Measurements from ENCODE around the gene PCBD1. TPM values are rescaled to one million over a fixed set of nuclear protein-coding genes. Genes with fewer than 3 reads are reported as not detected.

The PCBD1 gene
- total and polyA plus RNA-seq, 2 donors (not counting 1 experiment from before 2014, with no cell fraction given) = 6.7 to 14.1 TPM

DNA sequence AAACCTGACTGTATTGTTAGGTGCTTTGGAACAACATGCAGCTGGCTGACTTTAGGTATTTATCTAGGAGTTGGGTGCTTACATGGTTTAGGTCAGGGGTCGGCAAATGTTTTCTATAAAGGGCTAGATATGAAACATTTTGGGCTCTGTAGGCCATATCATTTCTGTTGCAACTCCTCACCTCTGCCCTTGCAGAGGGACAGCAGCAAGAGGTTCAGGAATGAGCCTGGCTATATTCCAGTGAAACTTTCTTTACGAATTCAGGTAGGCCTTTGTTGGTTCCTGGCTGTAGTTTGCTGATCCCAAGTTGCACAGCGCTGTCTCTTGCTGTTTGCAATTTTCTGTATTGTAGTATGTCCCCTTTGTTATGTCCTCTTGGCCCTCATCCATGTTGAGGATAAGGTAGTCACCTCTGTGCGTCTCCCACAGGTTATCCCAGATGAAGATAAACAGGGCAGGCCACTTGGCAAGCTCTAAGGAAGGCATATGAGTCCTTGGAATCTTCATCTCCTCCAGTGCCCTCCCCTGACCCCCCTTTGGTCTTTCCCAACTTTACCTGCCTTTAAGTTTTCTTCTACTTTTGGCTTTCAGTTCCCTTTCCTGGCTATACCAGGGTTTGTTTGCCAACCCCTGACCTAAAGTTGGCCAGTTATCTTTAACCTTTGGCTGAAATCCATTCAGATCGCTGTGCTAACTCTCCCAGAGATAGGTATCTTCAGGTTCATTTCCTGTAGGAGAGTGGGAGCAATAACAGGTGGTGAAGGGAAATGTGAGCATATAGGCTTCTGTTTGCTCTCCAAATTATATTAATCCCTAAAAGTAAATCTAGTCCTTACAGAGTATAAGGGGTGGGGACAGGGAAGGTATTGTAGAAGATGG lies 36.5 kb downstream of the PCBD1 start:
- 94% methylated on average over 4 of the region's 5 CpGs for WGBS (ENCODE audit: insufficient coverage)
- DNase-seq = no peak
- Histone ChIP-seq H3K9me3 (ENCODE audit: control extremely low read depth in 1 of 3, control insufficient read depth in 2 of 3, insufficient read depth in 1 of 3, low read length in 2 of 3) (peaks cover 0 to 1% (median 0%) of the 10 kb centered on the region in 3 donors), H4K20me1 (ENCODE audit: control insufficient read depth, insufficient read depth, low read length, poor library complexity, severe bottlenecking) (no peaks in the 10 kb centered on the region), H3K4me1 (ENCODE audit: control insufficient read depth in 2 of 2, insufficient read depth in 2 of 2, low read length in 2 of 2) (no peaks in the 10 kb centered on the region), H2AFZ (ENCODE audit: insufficient read depth, low read depth, low read length, poor library complexity, severe bottlenecking) (no peak overlapping the region), H3K9ac (ENCODE audit: low read length) (no peak overlapping the region), H3K36me3 (replicated peaks in 1 of 2; ENCODE audit: control extremely low read depth in 1 of 2, control insufficient read depth in 1 of 2, extremely low read depth in 1 of 2, insufficient read depth in 2 of 2, low read length in 1 of 2) (peaks cover 19 to 34% of the 10 kb centered on the region in 2 experiments), H3K27ac (ENCODE audit: low read length in 2 of 2) (no peak overlapping the region), H3K4me3 (ENCODE audit: control extremely low read depth in 1 of 5, extremely low read depth in 1 of 5, insufficient read depth in 1 of 5, low read depth in 2 of 5, low read length in 4 of 5) (no peak overlapping the region), H3K79me2 (ENCODE audit: control insufficient read depth, insufficient read depth, low read length) (no peaks in the 10 kb centered on the region), H3K27me3 (replicated peaks in 1 of 4; ENCODE audit: control extremely low read depth in 1 of 4, control insufficient read depth in 3 of 4, insufficient read depth in 4 of 4, low read length in 3 of 4) (no peaks in the 10 kb centered on the region), H3K4me2 (replicated peaks; ENCODE audit: low read depth, low read length, poor library complexity, severe bottlenecking) (no peak overlapping the region)
- intact Hi-C loops (cut with micrococcal nuclease) = no loop called here
- ATAC-seq (ENCODE audit: low read depth) = no peak
- POLR2A ChIA-PET = no interaction called here
- Mint-ChIP-seq H3K27me3 (no peaks in the 10 kb centered on the region), H3K27ac (no peak overlapping the region), H3K4me3 (no peak overlapping the region), H3K4me1 (no peaks in the 10 kb centered on the region), H3K9me3 (ENCODE audit: insufficient read depth) (no peaks in the 10 kb centered on the region)
- CTCF ChIA-PET = no interaction called here
- no peak for TF ChIP-seq EZH2 (IDR thresholded peaks at IDR 0.05; ENCODE audit: borderline replicate concordance, insufficient read depth, low read depth, low read length, poor library complexity, severe bottlenecking)
- TF ChIP-seq, protein P1, sequence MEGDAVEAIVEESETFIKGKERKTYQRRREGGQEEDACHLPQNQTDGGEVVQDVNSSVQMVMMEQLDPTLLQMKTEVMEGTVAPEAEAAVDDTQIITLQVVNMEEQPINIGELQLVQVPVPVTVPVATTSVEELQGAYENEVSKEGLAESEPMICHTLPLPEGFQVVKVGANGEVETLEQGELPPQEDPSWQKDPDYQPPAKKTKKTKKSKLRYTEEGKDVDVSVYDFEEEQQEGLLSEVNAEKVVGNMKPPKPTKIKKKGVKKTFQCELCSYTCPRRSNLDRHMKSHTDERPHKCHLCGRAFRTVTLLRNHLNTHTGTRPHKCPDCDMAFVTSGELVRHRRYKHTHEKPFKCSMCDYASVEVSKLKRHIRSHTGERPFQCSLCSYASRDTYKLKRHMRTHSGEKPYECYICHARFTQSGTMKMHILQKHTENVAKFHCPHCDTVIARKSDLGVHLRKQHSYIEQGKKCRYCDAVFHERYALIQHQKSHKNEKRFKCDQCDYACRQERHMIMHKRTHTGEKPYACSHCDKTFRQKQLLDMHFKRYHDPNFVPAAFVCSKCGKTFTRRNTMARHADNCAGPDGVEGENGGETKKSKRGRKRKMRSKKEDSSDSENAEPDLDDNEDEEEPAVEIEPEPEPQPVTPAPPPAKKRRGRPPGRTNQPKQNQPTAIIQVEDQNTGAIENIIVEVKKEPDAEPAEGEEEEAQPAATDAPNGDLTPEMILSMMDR (IDR thresholded peaks at IDR 0.05) = no peak

DNA sequence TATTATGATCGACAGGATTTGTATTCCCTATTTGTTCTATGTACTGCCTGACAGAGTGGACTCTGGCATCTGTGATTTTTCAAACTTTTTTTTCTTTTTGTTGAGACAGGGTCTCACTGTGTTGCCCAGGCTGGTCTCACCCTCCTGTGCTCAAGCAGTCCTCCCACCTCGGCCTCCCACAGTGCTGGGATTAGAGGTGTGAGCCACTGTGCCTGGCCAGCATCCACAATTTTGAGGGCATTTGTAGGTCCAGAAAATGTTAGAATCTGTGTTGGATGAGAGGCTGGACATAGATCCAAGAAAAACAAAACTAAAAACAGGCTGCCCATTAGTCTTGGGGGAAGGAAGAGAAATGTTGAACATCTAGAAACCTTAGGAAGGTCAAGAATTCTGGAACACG lies 38.3 kb downstream of the PCBD1 start:
- no peak for ATAC-seq (ENCODE audit: low read depth)
- Mint-ChIP-seq H3K27me3 (no peaks in the 10 kb centered on the region), H3K4me1 (no peaks in the 10 kb centered on the region), H3K4me3 (no peak overlapping the region), H3K27ac (no peak overlapping the region), H3K9me3 (ENCODE audit: insufficient read depth) (no peaks in the 10 kb centered on the region)
- ChIA-PET CTCF (no interaction called here), POLR2A (no interaction called here)
- Histone ChIP-seq H3K79me2 (ENCODE audit: control insufficient read depth, insufficient read depth, low read length) (no peaks in the 10 kb centered on the region), H2AFZ (ENCODE audit: insufficient read depth, low read depth, low read length, poor library complexity, severe bottlenecking) (no peak overlapping the region), H3K4me2 (replicated peaks; ENCODE audit: low read depth, low read length, poor library complexity, severe bottlenecking) (no peak overlapping the region), H4K20me1 (ENCODE audit: control insufficient read depth, insufficient read depth, low read length, poor library complexity, severe bottlenecking) (no peaks in the 10 kb centered on the region), H3K27me3 (replicated peaks in 1 of 4; ENCODE audit: control extremely low read depth in 1 of 4, control insufficient read depth in 3 of 4, insufficient read depth in 4 of 4, low read length in 3 of 4) (no peaks in the 10 kb centered on the region), H3K9me3 (ENCODE audit: control extremely low read depth in 1 of 3, control insufficient read depth in 2 of 3, insufficient read depth in 1 of 3, low read length in 2 of 3) (peaks cover 0 to 1% (median 0%) of the 10 kb centered on the region in 3 donors), H3K4me1 (ENCODE audit: control insufficient read depth in 2 of 2, insufficient read depth in 2 of 2, low read length in 2 of 2) (no peaks in the 10 kb centered on the region), H3K9ac (ENCODE audit: low read length) (no peak overlapping the region), H3K36me3 (replicated peaks in 1 of 2; ENCODE audit: control extremely low read depth in 1 of 2, control insufficient read depth in 1 of 2, extremely low read depth in 1 of 2, insufficient read depth in 2 of 2, low read length in 1 of 2) (peaks cover 12 to 39% of the 10 kb centered on the region in 2 experiments), H3K27ac (ENCODE audit: low read length in 2 of 2) (no peak overlapping the region), H3K4me3 (ENCODE audit: control extremely low read depth in 1 of 5, extremely low read depth in 1 of 5, insufficient read depth in 1 of 5, low read depth in 2 of 5, low read length in 4 of 5) (no peak overlapping the region)
- intact Hi-C loops (cut with micrococcal nuclease) = no loop called here
- no peak for DNase-seq
- WGBS (ENCODE audit: insufficient coverage) = no CpG with 5 or more reads among the region's 3 CpGs
- no peak for TF ChIP-seq EZH2 (IDR thresholded peaks at IDR 0.05; ENCODE audit: borderline replicate concordance, insufficient read depth, low read depth, low read length, poor library complexity, severe bottlenecking)
- TF ChIP-seq, protein P1 (IDR thresholded peaks at IDR 0.05) = no peak
